IPS-NIHi11 (cell line): Measurements from ENCODE around the gene PEPD.

Experiments used
- DNase-seq: peaks from one replicate; pipeline ENCODE4 v3.0.0; 2012; ENCODE audit warnings: mixed read lengths, low spot score

The PEPD gene

GRCh38 chr19:33546656-33547055 lies 25.1 kb upstream of the PEPD start:
- no peak for DNase-seq

- no peak for DNase-seq
These were observed 23.8 kb upstream of the PEPD start for GRCh38 chr19:33545217-33545981.

GRCh38 chr19:33535226-33535625 lies 13.6 kb upstream of the PEPD start:
- DNase-seq = no peak

GRCh38 chr19:33532859-33533460 lies 11.4 kb upstream of the PEPD start:
- peak; percentile 82 for DNase-seq

GRCh38 chr19:33530842-33531241 lies 9.3 kb upstream of the PEPD start:
- no peak for DNase-seq

- no peak for DNase-seq
These were observed 8.7 kb upstream of the PEPD start for GRCh38 chr19:33530296-33530695.

- DNase-seq = no peak
These were observed 7.6 kb upstream of the PEPD start for GRCh38 chr19:33529094-33529676.

GRCh38 chr19:33528404-33528803 lies 6.8 kb upstream of the PEPD start:
- DNase-seq = no peak

- DNase-seq = no peak
These were observed 5.5 kb upstream of the PEPD start for GRCh38 chr19:33527125-33527524.

GRCh38 chr19:33524024-33524664 lies 2.6 kb upstream of the PEPD start:
- no peak for DNase-seq

GRCh38 chr19:33523167-33523566 lies 1.6 kb upstream of the PEPD start:
- no peak for DNase-seq

GRCh38 chr19:33522371-33522662 lies 726 bp upstream of the PEPD start:
- no peak for DNase-seq

GRCh38 chr19:33520844-33521479 lies 629 bp downstream of the PEPD start:
- no peak for DNase-seq

- DNase-seq = no peak
These were observed 1.4 kb downstream of the PEPD start for GRCh38 chr19:33520048-33520643.

GRCh38 chr19:33519416-33519815 lies 2.2 kb downstream of the PEPD start:
- DNase-seq = no peak

GRCh38 chr19:33518541-33518940 lies 3.0 kb downstream of the PEPD start:
- no peak for DNase-seq

GRCh38 chr19:33517922-33518321 lies 3.7 kb downstream of the PEPD start:
- no peak for DNase-seq

GRCh38 chr19:33515921-33516320 lies 5.7 kb downstream of the PEPD start:
- no peak for DNase-seq

- DNase-seq = no peak
These were observed 6.6 kb downstream of the PEPD start for GRCh38 chr19:33514885-33515551.

- no peak for DNase-seq
These were observed 8.2 kb downstream of the PEPD start for GRCh38 chr19:33513424-33513823.

GRCh38 chr19:33512580-33513137 lies 8.9 kb downstream of the PEPD start:
- no peak for DNase-seq
